ENCODE results near the gene AK3. TPM values are rescaled to one million over a fixed set of nuclear protein-coding genes. Genes with fewer than 3 reads are reported as not detected.

Gene AK3
- total RNA-seq, 1 experiment from 2014 or later = 79.2 TPM

GRCh38 chr9:4665357-4665756 lies 75.6 kb downstream of the AK3 start:
- ChIA-PET POLR2A (ENCODE audit: unreplicated experiment) (interaction anchor here (0.6 to 0.8 kb wide), 2 partner anchors 98 to 1181 kb away, joined by 3 read pairs; no protein-coding TSS in a partner anchor), CTCF (no interaction called here)
- H3K79me2 ChIP-seq (ENCODE audit: low read length) = peaks cover 36% of the 10 kb centered on the region
- DNase-seq = no peak
- no peaks in the 10 kb centered on the region for H3F3A ChIP-seq (ENCODE audit: low read length, unreplicated experiment)
- peaks cover 4% of the 10 kb centered on the region; the same call in 1 of the 2 replicates for H4K20me1 ChIP-seq (ENCODE audit: low read length)
- no peaks in the 10 kb centered on the region for H3K9me2 ChIP-seq (replicated peaks; ENCODE audit: low read length)
- H3K27me3 ChIP-seq (ENCODE audit: low read length) = no peaks in the 10 kb centered on the region
- peak overlapping the region; percentile 93; the same call in 1 of the 2 replicates for H2AFZ ChIP-seq (ENCODE audit: low read length)
- no peak overlapping the region for H3K27ac ChIP-seq (ENCODE audit: low read length)
- intact Hi-C loops (cut with micrococcal nuclease) = no loop called here
- no TSS peak for BruUV-seq (replicated peaks)
- H3K4me2 ChIP-seq (ENCODE audit: low read length) = peak overlapping the region; percentile 91
- H3K4me3 ChIP-seq (ENCODE audit: low read length) = peak overlapping the region; percentile 92
- H3K36me3 ChIP-seq (ENCODE audit: low read depth, low read length) = no peaks in the 10 kb centered on the region
- no peaks in the 10 kb centered on the region for H3K9me3 ChIP-seq (ENCODE audit: low read length)
- H3K9ac ChIP-seq (ENCODE audit: low read length) = no peak overlapping the region
- H3K4me1 ChIP-seq (ENCODE audit: insufficient read depth, low read length) = peaks cover 50% of the 10 kb centered on the region
- TF ChIP-seq EZH2phosphoT487 (IDR thresholded peaks at IDR 0.05; ENCODE audit: borderline replicate concordance, low read length) (no peak), EZH2 (IDR thresholded peaks at IDR 0.05; ENCODE audit: low read length, unreplicated experiment) (no peak)
- TF ChIP-seq, protein P1, sequence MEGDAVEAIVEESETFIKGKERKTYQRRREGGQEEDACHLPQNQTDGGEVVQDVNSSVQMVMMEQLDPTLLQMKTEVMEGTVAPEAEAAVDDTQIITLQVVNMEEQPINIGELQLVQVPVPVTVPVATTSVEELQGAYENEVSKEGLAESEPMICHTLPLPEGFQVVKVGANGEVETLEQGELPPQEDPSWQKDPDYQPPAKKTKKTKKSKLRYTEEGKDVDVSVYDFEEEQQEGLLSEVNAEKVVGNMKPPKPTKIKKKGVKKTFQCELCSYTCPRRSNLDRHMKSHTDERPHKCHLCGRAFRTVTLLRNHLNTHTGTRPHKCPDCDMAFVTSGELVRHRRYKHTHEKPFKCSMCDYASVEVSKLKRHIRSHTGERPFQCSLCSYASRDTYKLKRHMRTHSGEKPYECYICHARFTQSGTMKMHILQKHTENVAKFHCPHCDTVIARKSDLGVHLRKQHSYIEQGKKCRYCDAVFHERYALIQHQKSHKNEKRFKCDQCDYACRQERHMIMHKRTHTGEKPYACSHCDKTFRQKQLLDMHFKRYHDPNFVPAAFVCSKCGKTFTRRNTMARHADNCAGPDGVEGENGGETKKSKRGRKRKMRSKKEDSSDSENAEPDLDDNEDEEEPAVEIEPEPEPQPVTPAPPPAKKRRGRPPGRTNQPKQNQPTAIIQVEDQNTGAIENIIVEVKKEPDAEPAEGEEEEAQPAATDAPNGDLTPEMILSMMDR (conservative IDR thresholded peaks at IDR 0.05; ENCODE audit: low read depth, low read length) = no peak
- no peak for ATAC-seq

DNA sequence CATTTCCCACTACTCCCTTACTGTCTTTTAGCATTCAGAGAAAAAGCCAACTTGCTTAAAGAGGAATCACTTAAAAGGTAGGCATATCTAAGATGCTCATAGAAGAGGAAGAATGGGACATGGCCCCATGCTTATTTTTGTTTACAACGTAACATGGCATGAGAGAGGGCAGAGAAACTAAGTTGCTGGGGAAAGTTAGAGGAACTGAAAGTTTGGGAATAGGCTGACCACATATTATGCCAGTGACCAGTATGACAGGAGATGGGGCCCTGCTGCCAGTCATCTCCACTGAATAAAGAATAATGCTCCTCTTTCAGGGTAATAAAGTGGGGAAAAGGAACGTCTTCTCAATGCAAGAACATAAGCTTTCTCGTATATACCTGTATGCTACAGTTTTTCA lies 77.0 kb downstream of the AK3 start:
- Histone ChIP-seq H3K9ac (ENCODE audit: low read length) (peak overlapping the region; percentile 87; the same call in 1 of the 2 replicates), H3K9me3 (ENCODE audit: low read length) (no peaks in the 10 kb centered on the region), H4K20me1 (ENCODE audit: low read length) (peaks cover 4% of the 10 kb centered on the region; the same call in 1 of the 2 replicates), H3K79me2 (ENCODE audit: low read length) (peaks cover 36% of the 10 kb centered on the region), H3K9me2 (replicated peaks; ENCODE audit: low read length) (no peaks in the 10 kb centered on the region), H3K27ac (ENCODE audit: low read length) (no peak overlapping the region), H3K4me1 (ENCODE audit: insufficient read depth, low read length) (peaks cover 50% of the 10 kb centered on the region), H2AFZ (ENCODE audit: low read length) (no peak overlapping the region), H3K4me2 (ENCODE audit: low read length) (peak overlapping the region; percentile 91), H3F3A (ENCODE audit: low read length, unreplicated experiment) (no peaks in the 10 kb centered on the region), H3K4me3 (ENCODE audit: low read length) (peak overlapping the region; percentile 92), H3K36me3 (ENCODE audit: low read depth, low read length) (no peaks in the 10 kb centered on the region), H3K27me3 (ENCODE audit: low read length) (no peaks in the 10 kb centered on the region)
- no TSS peak for BruUV-seq (replicated peaks)
- ATAC-seq (no peak), DNase-seq (no peak)
- POLR2A ChIA-PET (ENCODE audit: unreplicated experiment) = no interaction called here
- intact Hi-C loops (cut with micrococcal nuclease) = loop anchor here (5.0 kb wide), 2 partner anchors 78 to 172 kb away; partner anchors contain the start of genes AK3 and SLC1A1
- TF ChIP-seq EZH2phosphoT487 (IDR thresholded peaks at IDR 0.05; ENCODE audit: borderline replicate concordance, low read length) (no peak), EZH2 (IDR thresholded peaks at IDR 0.05; ENCODE audit: low read length, unreplicated experiment) (no peak)
- TF ChIP-seq, protein P1 (conservative IDR thresholded peaks at IDR 0.05; ENCODE audit: low read depth, low read length) = no peak
- CTCF ChIA-PET = no interaction called here
